HG02678 (cell line): Measurements from ENCODE around the gene ARHGEF7.

ENCODE experiments used
- ATAC-seq: cut with Tn5 transposase; IDR thresholded peaks from one replicate; pipeline ENCODE4 v1.9.1; 2021; ENCODE audit warnings: mild to moderate bottlenecking, moderate library complexity; ENCODE audit not compliant: unreplicated experiment

The ARHGEF7 gene

GRCh38 chr13:111099290-111099689, 15.8 kb upstream of the ARHGEF7 start:
- ATAC-seq = no peak

- no peak for ATAC-seq
Observed at GRCh38 chr13:111110054-111110453, 5.1 kb upstream of the ARHGEF7 start.

- no peak for ATAC-seq
Observed at GRCh38 chr13:111111376-111111937, 3.7 kb upstream of the ARHGEF7 start.

GRCh38 chr13:111112196-111112595, 2.9 kb upstream of the ARHGEF7 start:
- no peak for ATAC-seq

GRCh38 chr13:111114362-111115060, 599 bp upstream of the ARHGEF7 start:
- peak; percentile 40 for ATAC-seq

- ATAC-seq = no peak
Observed at GRCh38 chr13:111115965-111116521, 933 bp downstream of the ARHGEF7 start.

GRCh38 chr13:111116856-111117255, 1.7 kb downstream of the ARHGEF7 start:
- no peak for ATAC-seq

GRCh38 chr13:111117289-111117688, 2.2 kb downstream of the ARHGEF7 start:
- ATAC-seq = no peak

GRCh38 chr13:111117961-111118360, 2.9 kb downstream of the ARHGEF7 start:
- no peak for ATAC-seq

GRCh38 chr13:111118898-111119607, 3.9 kb downstream of the ARHGEF7 start:
- ATAC-seq = no peak

- ATAC-seq = no peak
Observed at GRCh38 chr13:111119966-111120365, 4.9 kb downstream of the ARHGEF7 start.

- ATAC-seq = no peak
Observed at GRCh38 chr13:111120422-111120821, 5.3 kb downstream of the ARHGEF7 start.

- no peak for ATAC-seq
Observed at GRCh38 chr13:111120913-111121312, 5.8 kb downstream of the ARHGEF7 start.

GRCh38 chr13:111121506-111121905, 6.4 kb downstream of the ARHGEF7 start:
- no peak for ATAC-seq

- ATAC-seq = no peak
Observed at GRCh38 chr13:111122056-111122455, 6.9 kb downstream of the ARHGEF7 start.

GRCh38 chr13:111122631-111123030, 7.5 kb downstream of the ARHGEF7 start:
- no peak for ATAC-seq

- ATAC-seq = no peak
Observed at GRCh38 chr13:111123221-111123620, 8.1 kb downstream of the ARHGEF7 start.

GRCh38 chr13:111123649-111124048, 8.5 kb downstream of the ARHGEF7 start:
- no peak for ATAC-seq

- no peak for ATAC-seq
Observed at GRCh38 chr13:111126509-111126908, 11.4 kb downstream of the ARHGEF7 start.

- ATAC-seq = peak; percentile 99
Observed at GRCh38 chr13:111129465-111130115, 14.5 kb downstream of the ARHGEF7 start.

- no peak for ATAC-seq
Observed at GRCh38 chr13:111130116-111130508, 15.0 kb downstream of the ARHGEF7 start.
